GM12878 (cell line): ENCODE measurements around the gene FAM219A.

Experiments
- ASH2L ChIP-seq: fragments of 300-600, 200-600 bp; sonication (generic); IDR thresholded peaks from 2 replicates; pipeline ENCODE4 v1.6.1; 2017; ENCODE audit warnings: low read depth, mild to moderate bottlenecking, borderline replicate concordance
- CTCF ChIP-seq, 3 experiments: IDR thresholded peaks in 2 of 3; conservative IDR thresholded peaks in 1 of 3; 2 replicates each; pipeline ENCODE4 v1.5.1; 2011; ENCODE audit warnings: low read depth in 3 of 3, low read length in 3 of 3, mild to moderate bottlenecking in 3 of 3, control low read depth in 2 of 3, moderate library complexity in 2 of 3, inconsistent platforms in 1 of 3, mixed read lengths in 1 of 3; ENCODE audit not compliant: control insufficient read depth in 2 of 3, insufficient read depth in 1 of 3; ENCODE audit errors: extremely low read depth in 1 of 3
- EZH2 ChIP-seq: IDR thresholded peaks from 2 replicates; pipeline ENCODE4 v1.6.1; 2012; ENCODE audit warnings: low read depth, mild to moderate bottlenecking, control low read depth, inconsistent platforms, low read length, borderline replicate concordance; ENCODE audit not compliant: control insufficient read depth
- HDGF ChIP-seq: fragments of 450-650 bp; IDR thresholded peaks from 2 replicates; pipeline ENCODE4 v1.6.1; 2016; ENCODE audit warnings: antibody characterized with exemption
- POLR2A ChIP-seq: IDR thresholded peaks from 2 replicates; pipeline ENCODE4 v1.6.1; 2011; ENCODE audit warnings: low read depth, mild to moderate bottlenecking, low read length
- POLR2AphosphoS5 ChIP-seq: IDR thresholded peaks from 2 replicates; pipeline ENCODE4 v1.6.1; 2011; ENCODE audit warnings: mild to moderate bottlenecking, low read length, inconsistent platforms
- RAD21 ChIP-seq: IDR thresholded peaks from 2 replicates; pipeline ENCODE4 v1.6.1; 2011; ENCODE audit warnings: mild to moderate bottlenecking, low read depth, low read length, moderate library complexity; ENCODE audit not compliant: insufficient read depth
- RCOR1 ChIP-seq: conservative IDR thresholded peaks from 2 replicates; pipeline ENCODE4 v1.6.1; 2012; ENCODE audit warnings: low read depth, low read length, improper control_type of control experiment
- SP1 ChIP-seq: IDR thresholded peaks from one replicate; pipeline ENCODE4 v1.6.1; 2011; ENCODE audit warnings: low read depth, low read length
- SREBF1 ChIP-seq: IDR thresholded peaks from 2 replicates; pipeline ENCODE4 v1.6.1; 2012; ENCODE audit warnings: mild to moderate bottlenecking, low read length
- YY1 ChIP-seq: IDR thresholded peaks from 2 replicates; pipeline ENCODE4 v1.6.1; 2011; ENCODE audit warnings: low read depth, mild to moderate bottlenecking, low read length
- ZSCAN29 ChIP-seq: fragments of 450-650 bp; IDR thresholded peaks from 2 replicates; pipeline ENCODE4 v1.6.1; 2017; ENCODE audit warnings: mild to moderate bottlenecking, moderate library complexity
- TF ChIP-seq, protein P1 (sequence below): IDR thresholded peaks from 2 replicates; pipeline ENCODE4 v1.6.1; 2011; ENCODE audit warnings: low read depth, low read length, improper control_type of control experiment, borderline replicate concordance

DNA sequence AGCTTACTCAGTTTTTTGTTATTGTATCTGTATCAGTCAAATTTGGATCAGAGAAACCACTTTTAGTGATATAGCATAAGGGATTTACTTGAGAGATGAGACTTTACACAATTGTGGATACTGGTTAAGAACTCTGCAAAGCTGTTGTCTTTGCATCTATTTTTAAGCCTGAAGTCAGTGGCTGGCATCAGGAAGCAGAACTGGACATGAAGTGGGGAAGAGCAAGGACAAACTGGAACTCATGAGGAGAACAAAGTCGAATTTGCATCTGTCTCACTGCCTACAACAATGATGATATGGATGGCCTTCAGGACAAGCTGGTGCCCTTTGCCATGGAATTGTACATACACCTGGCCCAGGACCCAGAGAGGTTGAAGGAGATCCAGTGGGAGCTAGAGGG is 65.9 kb downstream of the FAM219A start:
- no peak for TF ChIP-seq POLR2A
- TF ChIP-seq HDGF, result no peak
- no peak for TF ChIP-seq ZSCAN29
- no peak for TF ChIP-seq RCOR1
- TF ChIP-seq YY1, result no peak
- TF ChIP-seq ASH2L, result no peak
- no peak for TF ChIP-seq SREBF1
- TF ChIP-seq POLR2AphosphoS5, result no peak
- no peak for TF ChIP-seq EZH2
- no peak for TF ChIP-seq CTCF (IDR thresholded peaks at IDR 0.05 in 2 of 3, conservative IDR thresholded peaks at IDR 0.05 in 1 of 3; ENCODE audit: control insufficient read depth in 2 of 3, extremely low read depth in 1 of 3, insufficient read depth in 1 of 3, low read depth in 3 of 3, low read length in 3 of 3)
- no peak for TF ChIP-seq RAD21
- no peak for TF ChIP-seq SP1
- TF ChIP-seq, protein P1, sequence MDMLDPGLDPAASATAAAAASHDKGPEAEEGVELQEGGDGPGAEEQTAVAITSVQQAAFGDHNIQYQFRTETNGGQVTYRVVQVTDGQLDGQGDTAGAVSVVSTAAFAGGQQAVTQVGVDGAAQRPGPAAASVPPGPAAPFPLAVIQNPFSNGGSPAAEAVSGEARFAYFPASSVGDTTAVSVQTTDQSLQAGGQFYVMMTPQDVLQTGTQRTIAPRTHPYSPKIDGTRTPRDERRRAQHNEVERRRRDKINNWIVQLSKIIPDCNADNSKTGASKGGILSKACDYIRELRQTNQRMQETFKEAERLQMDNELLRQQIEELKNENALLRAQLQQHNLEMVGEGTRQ, result no peak
